NCI-H146 treated with DMSO at 0.1 percent for 48 hours (cell line): Measurements from ENCODE around the gene LRRC59.
A peak's percentile ranks its signal among the peaks of the same experiment; 100 is the strongest.

Experiments
- DNase-seq: peaks from one replicate; lab custom pipeline; 2025; ENCODE audit not compliant: unreplicated experiment; lab: John Stamatoyannopoulos, UW

LRRC59 gene

DNA sequence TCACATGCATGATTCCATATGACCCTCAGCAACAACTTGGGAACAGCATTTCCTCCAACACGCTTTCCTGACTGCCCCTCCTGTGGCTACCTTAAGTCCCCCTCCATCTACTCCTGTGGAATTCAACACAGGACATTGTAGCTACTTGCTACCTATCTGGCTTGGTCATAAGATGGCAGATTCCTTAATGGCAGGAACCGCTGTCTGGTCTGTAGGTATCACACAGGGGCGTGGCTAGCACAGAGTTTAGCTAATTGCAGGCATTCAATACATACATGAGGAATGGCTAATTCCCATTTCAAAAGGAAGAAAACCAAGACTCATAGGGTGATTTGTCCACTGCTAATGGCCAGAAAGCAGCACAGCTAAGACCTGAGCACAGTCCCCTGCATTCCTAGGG is 8.6 kb downstream of the LRRC59 start:
- no peak for DNase-seq

DNA sequence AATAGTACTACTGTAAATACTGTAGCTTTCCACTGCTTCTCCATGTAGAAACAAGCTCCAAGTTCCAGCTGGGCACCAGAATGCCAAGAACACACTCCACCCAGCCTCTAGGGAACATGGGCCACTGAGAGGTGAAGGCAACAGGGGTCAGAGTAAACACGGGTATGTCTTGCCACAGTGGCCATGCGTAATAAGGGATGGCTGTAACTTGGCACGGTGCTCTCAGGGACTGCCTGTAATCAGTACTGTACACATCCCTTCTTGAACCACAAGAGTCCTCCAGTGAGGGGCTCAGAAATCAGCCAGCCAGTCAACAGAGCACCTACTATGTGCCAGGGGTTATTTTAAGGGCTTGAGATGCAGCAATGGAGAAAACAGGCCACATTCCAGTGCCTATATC is 10.8 kb downstream of the LRRC59 start:
- DNase-seq: no peak

DNA sequence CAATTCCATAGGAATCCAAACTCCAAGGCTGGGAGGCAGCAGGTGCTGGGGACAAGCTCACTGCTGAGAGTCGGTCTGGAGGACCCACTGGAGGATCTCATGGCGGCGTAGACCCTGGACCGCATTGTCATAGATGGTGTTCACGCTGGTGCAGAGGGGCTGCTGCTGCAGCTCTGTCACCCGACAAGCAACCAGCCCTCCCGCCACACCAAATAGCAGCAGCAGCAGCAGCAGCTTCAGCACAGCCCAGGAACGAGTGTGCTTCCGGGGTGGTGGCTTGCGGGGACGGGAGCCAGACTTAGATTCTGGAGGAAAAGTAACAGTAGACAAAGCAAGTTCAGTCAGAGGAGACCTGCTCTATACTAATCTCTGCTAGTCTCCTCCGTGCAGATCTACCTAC is 14.4 kb downstream of the LRRC59 start:
- DNase-seq: no peak

DNA sequence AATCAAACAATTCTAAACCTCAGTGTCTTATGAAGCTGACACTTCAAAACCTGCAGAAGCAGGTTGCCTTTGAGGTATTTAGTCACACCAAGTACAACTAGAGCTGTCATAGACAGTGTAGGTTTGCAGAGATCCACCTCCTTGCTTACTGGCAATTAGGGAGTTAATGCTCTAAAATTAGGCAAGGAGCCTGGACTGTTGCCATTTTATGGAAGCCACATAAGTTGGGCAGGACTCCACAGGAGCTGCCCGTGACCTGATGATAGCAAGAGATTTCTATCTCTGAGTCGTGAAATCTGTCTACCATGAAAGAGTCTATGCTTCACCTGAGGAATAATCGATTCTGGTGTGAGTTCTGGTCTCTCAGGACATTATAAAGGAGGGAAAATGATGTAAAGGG is 15.4 kb downstream of the LRRC59 start:
- DNase-seq: no peak

DNA sequence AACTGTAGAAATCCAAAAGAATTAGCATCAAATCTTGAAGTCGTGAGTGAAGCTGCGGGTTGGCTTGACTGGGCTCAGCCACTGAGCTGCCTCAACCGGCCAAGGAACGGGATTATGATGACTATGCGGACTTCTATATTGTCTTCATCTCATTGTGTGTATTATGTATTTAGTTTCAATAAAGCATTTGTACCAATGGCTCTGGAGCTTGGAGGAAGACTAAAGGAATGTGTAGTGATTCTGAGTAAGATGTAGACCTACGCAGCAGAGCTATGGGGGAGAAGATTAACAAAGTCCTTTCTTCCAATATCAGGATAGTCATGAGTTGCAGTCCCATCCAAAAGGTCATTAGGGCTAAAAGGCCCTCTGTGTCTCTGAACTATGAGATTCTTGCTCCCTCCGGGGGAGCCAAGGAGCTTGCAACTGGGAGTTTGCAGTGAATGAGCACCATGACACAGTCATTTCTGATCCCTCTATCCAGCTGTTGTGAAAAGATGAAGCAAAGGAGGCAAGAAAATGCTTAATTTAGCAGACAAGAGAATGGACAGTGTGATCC is 16.0 kb downstream of the LRRC59 start:
- no peak for DNase-seq

DNA sequence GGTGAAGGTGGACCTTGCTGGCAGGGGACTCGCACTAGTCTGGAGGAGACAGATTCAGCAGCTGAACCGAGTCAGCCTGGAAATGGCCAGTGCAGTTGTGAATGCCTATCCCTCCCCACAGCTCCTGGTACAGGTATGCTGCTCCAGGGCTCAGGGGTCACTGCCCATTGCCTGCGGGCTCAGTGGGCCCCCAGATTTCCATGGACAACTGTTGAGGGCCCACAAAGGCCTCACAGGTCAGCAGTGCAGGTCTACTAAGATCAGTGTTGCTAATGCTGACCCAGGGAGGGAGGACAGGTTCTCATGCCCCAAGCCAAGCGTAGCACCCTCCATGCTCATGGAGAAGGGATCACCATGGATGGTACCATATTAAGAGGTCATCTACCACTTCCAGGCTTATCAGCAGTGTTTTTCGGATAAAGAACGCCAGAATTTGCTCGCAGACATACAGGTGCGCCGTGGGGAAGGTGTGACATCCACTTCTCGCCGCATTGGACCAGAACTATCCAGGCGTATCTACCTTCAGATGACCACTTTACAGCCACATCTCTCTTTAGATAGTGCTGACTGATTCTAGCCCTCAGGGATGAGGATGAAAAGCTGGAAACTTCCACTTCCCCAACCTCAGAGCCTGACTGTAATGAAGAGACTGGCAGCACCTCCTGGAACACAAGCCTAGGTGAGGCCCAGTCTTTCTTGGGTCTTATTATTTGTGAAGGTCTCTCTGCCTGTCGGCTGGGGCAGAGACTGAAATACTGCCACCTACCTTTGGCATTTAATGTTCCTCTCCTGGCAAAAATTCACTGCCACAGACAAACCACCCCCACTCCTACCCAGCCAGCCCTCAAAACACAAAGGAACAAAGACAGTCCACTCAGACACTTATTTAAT is 16.7 kb downstream of the LRRC59 start:
- DNase-seq: no peak

DNA sequence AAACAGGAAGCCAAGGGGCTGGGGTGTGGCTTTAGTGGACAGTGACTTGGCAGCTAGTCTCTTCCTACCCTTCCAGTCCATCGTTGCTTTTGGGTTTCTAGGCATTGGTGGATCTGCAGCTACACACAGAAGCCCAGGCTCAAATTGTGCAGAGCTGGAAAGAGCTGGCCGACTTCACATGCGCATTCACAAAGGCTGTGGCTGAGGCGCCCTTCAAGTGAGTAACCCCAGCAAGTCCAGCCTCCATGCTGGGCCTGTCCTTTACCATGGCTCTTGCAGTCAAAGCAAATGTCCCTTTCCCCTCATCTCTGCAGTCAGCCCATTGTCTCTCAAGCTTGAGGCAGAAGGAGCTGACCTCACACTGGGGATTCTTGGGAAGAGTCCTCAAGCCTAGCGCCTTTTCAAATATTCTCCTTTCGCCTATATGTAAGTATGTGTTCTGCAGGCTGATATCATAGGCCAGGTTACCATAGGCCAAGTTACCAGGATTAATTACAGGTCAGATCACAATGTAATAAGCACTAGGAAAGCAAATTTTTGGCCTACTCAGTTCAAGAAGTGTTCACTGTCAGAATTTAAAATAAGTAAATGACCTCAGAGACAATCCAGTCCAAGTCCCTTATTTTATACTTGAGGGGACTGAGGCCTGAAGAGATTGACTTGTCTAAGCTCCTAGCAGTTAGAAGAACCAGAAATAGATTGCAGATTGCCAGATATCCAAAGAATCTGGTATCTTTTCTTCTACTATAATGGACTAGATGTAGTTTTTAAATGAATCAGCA is 17.8 kb downstream of the LRRC59 start:
- no peak for DNase-seq

DNA sequence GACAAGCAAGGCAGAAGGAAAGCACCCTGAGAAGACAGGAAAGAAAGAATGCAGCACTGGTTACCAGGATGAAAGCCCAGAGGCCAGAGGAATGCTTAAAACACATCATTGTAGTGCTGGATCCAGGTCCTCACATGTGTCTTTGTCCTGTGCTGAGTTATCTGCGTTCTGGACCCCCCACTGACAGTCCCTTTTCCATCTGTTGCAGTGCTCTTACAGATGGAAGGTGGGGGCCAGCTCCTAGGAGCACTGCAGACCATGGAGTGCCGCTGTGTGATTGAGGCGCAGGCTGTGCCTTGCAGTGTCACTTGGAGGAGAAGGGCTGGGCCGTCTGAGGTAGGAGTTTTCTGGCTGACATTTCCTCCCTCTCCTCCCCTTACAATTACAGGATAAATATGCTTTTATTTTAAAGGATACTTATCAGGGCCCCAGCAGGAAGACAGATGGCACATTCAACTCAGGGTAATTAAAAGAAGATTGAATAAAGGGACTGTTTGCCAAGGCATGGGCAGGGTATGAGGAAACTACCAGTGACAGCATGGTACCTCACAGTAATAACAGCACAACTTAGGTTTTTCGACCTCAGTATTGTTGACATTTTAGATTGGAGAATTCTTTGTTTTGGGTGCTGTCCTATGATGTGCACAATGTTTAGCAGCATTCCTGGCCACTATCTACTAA is 21.3 kb downstream of the LRRC59 start:
- peak; percentile 89 for DNase-seq

DNA sequence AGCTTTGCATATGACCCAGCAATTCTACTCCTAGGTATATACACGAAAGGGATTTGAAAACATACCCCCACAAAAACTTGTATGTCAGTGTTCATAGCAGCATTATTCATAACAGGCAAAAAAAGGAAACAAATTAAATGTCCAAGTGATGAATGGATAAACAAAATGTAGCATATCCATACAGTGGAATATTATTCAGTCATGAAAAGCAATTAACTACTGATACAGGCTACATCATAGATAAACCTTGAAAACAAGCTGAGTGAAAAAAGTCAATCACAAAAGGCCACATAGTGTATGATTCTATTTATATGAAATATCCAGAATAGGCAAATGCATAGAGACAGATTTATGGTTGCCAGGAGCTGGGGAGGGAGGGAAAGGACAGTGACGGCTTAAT is 23.6 kb downstream of the LRRC59 start:
- no peak for DNase-seq

DNA sequence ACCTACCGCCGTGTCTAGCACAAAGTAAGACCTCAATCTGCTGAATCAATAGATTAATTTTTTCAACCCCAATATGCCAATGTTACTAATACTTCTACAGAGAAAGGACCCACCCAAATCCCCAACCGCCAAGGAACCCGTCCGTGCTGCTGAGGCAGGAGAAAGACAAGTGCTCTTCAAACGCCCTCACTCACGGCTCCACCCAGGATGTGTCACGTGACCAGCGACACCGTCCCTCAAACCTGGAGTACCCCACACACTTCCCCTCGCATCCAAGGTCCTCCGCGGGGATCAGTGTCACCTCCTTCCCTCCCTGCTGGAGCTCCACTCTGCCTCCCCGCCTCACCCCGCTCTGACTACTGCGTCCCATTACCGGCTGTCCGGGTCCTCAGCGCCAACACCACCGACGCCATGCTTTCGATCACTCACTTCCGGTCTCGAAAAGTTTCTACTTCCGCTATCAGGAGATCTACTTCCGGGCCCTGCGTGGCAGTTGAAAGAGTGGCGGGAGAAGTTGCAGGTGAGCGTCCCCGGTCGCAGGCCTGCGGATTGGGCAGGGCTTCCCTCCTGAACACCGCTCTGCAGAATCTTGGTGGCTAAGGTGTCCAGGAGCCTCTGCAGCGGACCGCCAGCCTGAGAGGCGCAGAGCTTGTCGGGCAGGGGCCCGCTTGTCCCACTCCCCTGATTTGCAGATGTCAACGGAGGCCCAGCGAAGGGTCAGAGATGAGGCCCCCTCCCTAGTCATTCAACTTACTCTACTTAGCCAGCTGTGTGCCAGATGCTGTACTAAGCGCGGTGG is 24.4 kb downstream of the LRRC59 start, which contains the start of the genes EME1 and MRPL27:
TSS of gene EME1 (plus strand) at position 472 of the 799 bp plus-strand sequence. CDS start 1,980 bp downstream, outside the sequence.
TSS of gene MRPL27 (minus strand) at position 427 of the 799 bp plus-strand sequence. CDS start at position 413, 14 bp downstream.
- DNase-seq: peak; percentile 93

DNA sequence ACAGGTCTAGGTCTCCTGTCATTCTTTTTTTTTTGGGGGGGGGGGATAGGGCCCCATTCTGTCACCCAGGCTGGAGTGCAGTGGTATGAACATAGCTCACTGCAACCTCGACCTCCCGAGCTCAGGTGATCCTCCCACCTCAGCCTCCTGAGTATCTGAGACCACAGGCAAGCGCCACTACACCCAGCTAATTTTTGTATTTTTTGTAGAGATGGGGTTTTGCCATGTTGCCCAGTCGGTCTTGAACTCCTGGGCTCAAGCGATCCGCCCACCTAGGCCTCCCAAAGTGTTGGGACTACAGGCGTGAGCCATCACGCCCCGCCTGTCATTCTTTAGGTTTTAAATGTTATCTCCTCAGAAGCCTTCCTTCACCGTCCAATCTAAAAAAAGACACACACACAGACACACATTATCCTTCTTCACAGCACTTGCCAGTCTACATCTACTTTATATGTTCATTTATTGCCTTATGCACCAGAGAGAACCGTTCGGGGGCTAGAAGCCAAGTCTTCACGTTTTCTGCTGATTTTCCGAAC is 25.0 kb downstream of the LRRC59 start:
- no peak for DNase-seq

DNA sequence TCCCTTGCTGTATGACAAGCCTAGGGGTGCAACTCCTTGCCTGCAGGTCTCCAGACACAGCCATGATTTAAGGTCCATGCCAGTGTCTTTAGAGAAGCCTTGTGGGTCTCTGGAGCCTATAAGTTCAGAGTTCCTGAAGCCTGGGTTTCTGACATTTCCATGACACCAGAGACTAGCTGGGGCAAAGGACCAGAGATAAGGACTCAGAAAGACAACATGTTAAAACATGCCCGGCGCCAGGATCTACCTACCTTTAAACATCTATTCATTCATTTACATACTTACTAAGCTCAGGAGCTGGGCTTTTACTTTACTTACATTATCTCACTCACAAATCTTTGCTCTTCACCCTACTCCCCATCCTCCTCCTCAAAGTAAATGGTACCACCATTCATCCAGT is 25.8 kb downstream of the LRRC59 start:
- no peak for DNase-seq

DNA sequence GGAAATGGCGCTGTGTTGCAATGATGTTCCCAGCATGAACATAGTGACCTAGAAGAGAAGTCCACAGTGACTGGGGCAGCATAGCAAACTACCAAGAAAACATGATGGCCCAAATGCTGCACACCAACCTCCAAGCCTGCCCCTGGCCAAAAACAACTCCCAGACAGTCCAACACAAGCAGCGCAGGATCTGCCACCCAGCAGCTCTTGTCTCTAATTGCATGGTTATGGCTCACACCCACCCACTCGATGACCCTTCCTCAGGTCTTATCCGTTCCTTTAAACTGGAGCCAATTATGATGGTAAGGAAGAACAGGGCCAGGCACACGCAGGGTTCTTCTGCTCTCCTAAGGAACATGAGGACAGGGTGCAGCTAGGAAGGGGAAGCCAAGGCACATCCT is 27.3 kb downstream of the LRRC59 start:
- DNase-seq: no peak

DNA sequence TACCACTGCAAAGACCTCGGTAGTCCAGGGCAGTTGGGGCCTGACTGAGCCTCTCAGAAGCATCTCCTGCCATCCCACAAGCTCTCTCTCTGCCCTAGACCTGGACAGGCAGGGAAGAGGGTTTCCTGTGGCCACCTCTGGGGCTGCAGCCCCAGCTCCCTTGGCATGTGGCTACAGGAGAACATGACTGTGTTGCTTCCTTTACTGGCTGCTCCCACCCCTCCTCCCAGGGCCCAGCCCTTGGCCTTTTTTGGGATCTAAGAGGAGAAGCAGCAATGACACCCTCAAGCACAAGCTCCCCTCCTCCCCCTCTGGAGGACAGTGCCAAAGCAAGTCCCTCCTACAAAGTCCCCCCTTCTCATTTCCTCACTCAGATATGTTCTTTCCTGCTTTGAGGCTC is 29.9 kb downstream of the LRRC59 start:
- no peak for DNase-seq

DNA sequence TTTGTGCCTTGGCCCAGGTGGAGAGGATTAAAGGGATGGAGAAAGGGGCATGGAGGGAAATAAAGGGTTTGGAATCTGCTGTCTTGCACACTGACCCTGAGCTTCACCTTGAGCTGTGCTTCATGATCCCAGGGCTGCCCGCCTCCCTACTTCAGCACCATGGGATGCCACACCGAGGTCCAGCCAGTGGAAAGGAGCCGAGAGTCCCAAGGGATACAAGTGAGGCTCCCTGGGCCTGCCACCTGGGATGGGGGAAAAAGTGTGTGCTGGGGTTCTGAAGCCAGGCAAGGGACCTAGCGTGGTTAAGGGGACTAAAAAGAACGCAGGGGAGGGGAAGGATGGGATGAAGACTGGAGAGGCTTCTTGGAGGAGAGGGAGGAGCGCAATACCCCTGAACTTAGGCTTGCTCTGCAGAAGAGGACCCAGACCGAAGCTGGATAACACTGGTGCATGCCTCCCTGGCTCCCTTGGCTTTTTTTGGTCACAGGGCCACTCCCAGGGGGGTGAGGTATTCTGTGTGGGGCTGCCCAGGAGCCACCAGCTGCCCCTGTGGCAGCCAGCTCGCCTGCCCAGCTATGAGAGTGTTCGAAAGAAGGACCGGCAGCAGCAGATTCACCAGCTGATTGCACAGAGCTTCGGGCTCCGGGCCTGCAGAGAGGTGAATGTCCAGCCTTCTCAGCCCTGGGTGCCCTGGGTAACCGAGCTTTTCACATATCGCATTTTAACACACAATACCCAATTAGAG is 31.5 kb downstream of the LRRC59 start:
- no peak for DNase-seq

DNA sequence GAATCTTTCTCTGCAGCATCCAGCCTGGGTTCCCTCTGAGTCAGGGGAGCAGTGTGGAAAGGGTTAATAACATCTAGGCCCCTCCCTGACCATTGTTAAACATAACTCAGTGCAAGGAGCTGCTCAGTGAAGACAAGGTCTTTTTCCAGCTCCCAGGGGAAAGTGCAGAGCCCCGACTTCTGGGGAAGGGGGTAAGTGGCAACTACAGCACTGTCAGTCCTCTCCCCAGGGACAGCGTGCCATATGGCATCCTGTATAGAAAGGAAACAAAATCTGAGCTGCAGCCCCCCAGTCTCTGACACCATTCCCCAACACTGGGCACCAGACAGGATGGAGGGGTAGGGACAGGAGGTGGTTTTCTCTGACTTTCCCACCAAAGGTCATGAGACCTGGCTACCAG is 32.2 kb downstream of the LRRC59 start:
- no peak for DNase-seq

DNA sequence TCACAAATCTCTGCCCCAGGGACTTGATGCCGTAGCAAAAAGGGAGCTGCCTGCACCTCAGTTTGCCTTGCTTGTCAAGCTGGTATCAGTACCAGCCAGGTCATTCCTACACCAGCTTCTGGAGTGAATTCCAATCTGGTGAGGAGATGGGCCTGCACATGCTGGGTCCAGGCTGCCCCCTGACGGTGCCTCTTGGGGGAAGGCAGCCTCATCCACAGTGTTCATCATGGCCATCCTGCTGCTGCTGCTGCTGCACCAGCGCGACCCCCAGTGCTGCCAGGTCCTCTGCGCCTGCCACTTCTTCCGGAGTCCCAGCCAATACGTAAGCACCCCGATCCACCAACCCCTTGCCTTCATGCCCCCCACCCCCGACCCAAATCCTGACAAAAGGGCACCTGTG is 32.6 kb downstream of the LRRC59 start:
- DNase-seq: no peak

DNA sequence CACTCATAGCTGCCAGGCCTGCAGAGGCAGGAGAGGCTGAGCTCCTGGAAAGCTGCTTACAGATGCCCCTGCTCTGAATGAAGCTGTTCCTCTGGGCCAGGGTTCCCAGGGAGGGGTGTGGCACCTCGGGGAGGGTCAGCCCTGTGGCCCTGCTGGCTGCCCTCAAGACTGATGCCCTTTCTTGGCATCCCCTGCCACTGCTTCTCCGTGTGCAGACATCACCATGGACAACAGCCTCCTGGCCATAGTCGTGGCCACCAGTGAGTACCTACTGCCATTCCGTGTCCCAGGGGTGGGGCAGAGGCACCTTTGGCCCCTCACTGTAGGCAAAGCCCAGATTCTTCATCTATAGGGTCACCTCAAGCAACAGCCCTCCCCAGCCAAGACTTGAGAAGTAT is 33.3 kb downstream of the LRRC59 start:
- no peak for DNase-seq
